GM12874 (cell line): ENCODE results near the gene CCDC59.
A peak's percentile ranks its signal among the peaks of the same experiment; 100 is the strongest.

Experiments
- TF ChIP-seq, protein P1 (sequence below): IDR thresholded peaks from 2 replicates; pipeline ENCODE4 v1.5.1; 2011; ENCODE audit warnings: low read depth, mild to moderate bottlenecking, control low read depth, low read length, moderate library complexity; ENCODE audit not compliant: insufficient read depth

CCDC59 gene, protein sequence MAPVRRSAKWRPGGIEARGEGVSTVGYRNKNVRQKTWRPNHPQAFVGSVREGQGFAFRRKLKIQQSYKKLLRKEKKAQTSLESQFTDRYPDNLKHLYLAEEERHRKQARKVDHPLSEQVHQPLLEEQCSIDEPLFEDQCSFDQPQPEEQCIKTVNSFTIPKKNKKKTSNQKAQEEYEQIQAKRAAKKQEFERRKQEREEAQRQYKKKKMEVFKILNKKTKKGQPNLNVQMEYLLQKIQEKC

DNA sequence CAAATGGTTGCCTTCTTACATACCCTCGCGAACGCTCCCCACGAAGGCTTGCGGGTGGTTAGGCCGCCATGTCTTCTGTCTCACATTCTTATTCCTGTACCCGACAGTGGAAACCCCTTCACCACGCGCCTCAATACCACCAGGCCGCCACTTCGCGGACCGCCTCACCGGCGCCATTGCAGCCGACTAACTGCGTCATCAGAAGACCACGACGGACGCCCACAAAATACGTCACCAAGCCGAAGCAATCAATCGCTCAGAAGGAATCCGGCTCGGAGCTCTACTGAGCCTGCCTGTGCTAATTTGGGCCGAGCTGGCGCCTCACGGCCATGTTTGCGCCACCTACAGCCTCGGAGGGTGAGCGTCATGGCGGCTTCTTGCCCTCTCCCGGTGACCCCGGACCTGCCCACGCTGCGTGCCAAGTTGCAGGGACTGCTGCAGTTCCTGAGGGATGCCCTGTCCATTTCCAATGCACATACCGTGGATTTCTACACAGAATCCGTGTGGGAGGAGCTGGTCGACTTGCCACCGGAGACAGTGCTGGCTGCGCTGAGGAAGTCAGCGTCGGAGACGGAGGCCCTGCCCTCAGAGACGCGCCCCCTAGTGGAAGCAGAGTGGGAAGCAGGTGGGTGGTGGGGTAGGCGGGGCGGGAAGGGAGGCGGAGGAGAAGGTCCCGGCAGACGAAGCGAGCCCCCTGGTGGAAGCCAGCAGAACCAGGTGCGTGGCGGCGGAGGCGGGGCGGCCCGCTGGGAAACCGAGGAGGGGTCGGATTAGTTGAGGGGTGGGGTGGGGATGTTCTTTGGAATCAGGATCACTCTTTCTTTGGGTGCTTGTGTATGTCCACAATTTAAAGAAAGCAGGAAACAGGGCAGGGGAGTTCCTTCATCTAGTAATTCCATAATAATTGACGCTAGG is at the start of gene CCDC59, which contains the start of gene METTL25:
Gene CCDC59 (minus strand): TSS at position 188 of the 915 bp plus-strand sequence. CDS start 11 bp downstream, at position 177.
Gene METTL25 (plus strand): TSS at position 330 of the 915 bp plus-strand sequence. CDS start 37 bp downstream, at position 367.
- TF ChIP-seq, protein P1, sequence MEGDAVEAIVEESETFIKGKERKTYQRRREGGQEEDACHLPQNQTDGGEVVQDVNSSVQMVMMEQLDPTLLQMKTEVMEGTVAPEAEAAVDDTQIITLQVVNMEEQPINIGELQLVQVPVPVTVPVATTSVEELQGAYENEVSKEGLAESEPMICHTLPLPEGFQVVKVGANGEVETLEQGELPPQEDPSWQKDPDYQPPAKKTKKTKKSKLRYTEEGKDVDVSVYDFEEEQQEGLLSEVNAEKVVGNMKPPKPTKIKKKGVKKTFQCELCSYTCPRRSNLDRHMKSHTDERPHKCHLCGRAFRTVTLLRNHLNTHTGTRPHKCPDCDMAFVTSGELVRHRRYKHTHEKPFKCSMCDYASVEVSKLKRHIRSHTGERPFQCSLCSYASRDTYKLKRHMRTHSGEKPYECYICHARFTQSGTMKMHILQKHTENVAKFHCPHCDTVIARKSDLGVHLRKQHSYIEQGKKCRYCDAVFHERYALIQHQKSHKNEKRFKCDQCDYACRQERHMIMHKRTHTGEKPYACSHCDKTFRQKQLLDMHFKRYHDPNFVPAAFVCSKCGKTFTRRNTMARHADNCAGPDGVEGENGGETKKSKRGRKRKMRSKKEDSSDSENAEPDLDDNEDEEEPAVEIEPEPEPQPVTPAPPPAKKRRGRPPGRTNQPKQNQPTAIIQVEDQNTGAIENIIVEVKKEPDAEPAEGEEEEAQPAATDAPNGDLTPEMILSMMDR: peak; percentile 91

DNA sequence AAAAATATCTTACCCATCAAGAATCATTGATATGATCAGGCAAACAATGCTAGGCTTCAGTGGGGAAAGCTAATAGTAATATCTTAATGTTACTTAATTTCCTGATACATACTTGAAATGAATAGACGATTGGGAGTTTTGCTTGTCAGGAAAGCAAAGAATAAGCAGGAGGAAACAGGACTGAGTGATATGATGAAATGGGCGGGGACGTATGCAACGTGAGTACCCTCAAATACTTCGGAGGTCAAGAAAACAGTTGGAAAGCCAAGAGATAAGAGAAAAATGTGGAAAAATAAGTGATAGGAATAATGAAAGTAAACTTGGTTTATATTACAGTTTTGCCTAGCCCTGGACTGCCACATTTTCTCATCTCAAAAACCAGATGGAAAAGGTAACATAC is 49.3 kb upstream of the CCDC59 start:
- TF ChIP-seq, protein P1: no peak

DNA sequence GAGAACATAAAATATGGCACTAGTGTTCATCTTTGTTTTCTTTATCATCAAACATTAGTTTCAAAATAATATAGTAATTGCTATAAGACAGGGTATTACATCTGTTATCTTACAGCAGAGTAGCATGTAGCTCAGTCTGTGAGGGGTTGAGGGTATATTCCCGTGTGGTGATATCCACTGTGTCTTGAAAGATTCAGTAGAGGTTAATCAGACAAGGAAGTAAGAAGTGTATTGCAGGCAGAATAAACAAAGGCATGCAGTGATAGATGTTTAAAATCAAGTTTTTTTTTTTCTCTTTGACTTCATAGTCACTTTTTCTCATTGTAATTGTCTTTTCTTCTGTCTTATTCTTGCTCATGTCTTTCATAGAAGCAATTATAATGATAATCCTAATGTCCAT is 48.5 kb upstream of the CCDC59 start:
- TF ChIP-seq, protein P1: no peak

DNA sequence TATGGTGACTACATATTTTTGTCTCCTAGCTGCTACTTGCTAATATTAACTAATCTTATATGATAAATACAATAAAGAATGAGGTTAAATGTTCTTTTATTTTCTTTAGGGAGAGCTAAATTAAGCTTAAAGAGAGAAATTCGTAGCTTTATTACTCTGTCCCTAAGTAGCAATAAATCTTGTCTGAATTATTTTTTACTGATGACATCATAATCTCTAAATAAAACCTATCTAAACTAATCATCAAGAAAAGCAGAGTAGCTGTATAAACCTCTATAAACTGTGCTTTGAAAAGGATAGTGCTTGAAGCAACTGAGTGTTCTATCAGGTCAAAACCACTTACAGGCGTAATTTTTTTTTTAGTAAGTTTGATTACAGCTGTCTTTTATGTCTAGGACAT is 42.6 kb upstream of the CCDC59 start:
- TF ChIP-seq, protein P1: no peak

DNA sequence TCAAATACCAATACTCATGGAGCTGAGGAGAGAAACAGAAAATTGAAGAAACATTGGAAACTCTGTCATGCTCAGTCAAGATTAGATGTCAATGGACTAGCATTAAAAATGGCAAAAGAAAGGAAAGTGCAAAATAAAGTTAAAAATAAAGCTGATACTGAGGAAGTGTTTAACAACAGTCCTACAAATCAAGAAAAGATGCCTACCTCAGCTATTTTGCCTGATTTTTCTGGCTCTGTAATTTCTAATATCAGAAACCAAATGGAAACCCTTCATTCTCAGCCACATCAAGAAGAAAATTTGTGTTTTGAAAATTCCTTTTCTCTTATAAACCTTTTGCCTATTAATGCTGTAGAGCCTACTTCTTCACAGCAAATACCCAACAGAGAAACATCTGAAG is 40.7 kb upstream of the CCDC59 start:
- TF ChIP-seq, protein P1: no peak

DNA sequence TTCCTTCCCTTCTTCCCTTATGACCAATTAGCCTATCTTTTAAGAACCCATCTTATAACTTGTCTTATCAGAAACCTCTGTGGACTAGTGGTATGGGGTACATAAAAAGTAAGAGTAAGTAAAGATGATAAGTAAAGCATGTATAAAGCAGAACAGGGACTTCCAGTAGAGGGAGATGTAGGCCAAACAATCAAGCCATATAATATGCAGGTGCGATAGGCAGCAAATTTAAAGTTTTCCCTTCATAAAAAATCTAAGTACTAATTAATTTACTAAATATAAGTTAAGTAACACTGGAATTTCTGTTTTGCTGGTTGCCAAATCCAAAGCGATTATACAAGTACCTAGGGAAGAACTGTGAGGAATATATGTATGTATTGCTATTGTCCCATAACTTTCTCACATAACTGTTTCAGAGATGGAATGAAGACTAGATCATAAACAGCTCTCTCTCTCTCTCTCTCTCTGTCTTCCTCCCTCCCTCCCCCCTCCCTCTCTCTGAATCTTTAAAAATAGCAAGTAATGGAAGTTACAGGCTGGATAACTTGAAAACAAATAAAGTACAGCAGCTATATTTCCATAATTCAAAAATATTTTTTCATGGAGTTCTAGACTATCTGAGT is 25.9 kb upstream of the CCDC59 start:
- TF ChIP-seq, protein P1: peak; percentile 15; the same call in 1 of the 2 replicates

DNA sequence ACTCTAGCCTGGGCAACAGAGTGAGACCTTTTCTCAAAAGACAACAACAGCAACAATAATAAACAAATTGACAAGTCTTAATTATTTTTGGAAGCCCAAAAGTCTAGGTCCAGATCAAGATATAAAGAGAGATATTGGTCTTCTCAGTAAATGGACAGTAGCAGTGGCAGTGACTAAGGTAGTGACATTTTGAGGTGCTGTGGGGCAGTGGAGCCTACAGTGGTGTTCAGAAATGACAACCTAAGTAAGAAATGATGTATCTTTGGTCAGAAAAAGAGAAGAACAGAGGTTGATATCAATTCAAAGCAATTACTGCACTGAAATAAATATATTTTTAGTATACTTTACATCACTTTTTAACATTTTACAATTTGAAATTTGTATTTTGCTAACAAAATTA is 20.8 kb upstream of the CCDC59 start:
- TF ChIP-seq, protein P1: no peak
